22Rv1 (cell line): ENCODE results near the gene SLC8A1.

Experiments
- CTCF ChIP-seq: fragments of 450-650 bp; IDR thresholded peaks from 2 replicates; pipeline ENCODE4 v1.5.1; 2017; ENCODE audit warnings: mild to moderate bottlenecking
- ZFX ChIP-seq: fragments of 450-650 bp; IDR thresholded peaks from 2 replicates; pipeline ENCODE4 v1.6.1; 2017; ENCODE audit warnings: antibody characterized with exemption, borderline replicate concordance

GRCh38 chr2:40096360-40096759, 355.5 kb downstream of the SLC8A1 start:
- TF ChIP-seq CTCF (no peak), ZFX (no peak)
